Upper lobe of left lung (tissue), 6 donors: ENCODE data around the gene ATXN8OS. TPM values are rescaled to one million over a fixed set of nuclear protein-coding genes. Genes with fewer than 3 reads are reported as not detected.

Experiments used
- ATAC-seq, 2 donors: fragments of 200-7000 bp; cut with Tn5 transposase; one replicate each; pipeline ENCODE4 v1.9.1; 2022; ENCODE audit warnings: mild to moderate bottlenecking in 2 of 2, moderate library complexity in 2 of 2; ENCODE audit not compliant: low FRiP score in 2 of 2
- DNase-seq, 2 donors: peaks; one replicate each; pipeline ENCODE4 v3.0.0-alpha.2; 2019 to 2020
- H3K27ac ChIP-seq, 4 donors: fragments of 200-600 bp; sonication (generic); one replicate each; pipeline ENCODE4 v1.5.1; 2016 to 2019
- H3K27me3 ChIP-seq, 4 donors: fragments of 200-600 bp; sonication (generic); one replicate each; pipeline ENCODE4 v1.5.1; 2017 to 2019
- H3K36me3 ChIP-seq, 4 donors: fragments of 200-600 bp; sonication (generic); one replicate each; pipeline ENCODE4 v1.5.1; 2016 to 2019
- H3K4me1 ChIP-seq, 4 donors: fragments of 200-600 bp; sonication (generic); one replicate each; pipeline ENCODE4 v1.5.1; 2018 to 2019
- H3K4me3 ChIP-seq, 4 donors: fragments of 200-600 bp; sonication (generic); one replicate each; pipeline ENCODE4 v1.5.1; 2017 to 2019; ENCODE audit warnings: mild to moderate bottlenecking in 2 of 4, moderate library complexity in 1 of 4
- H3K9me3 ChIP-seq, 4 donors: fragments of 200-600 bp; sonication (generic); one replicate each; pipeline ENCODE4 v1.5.1; 2018 to 2019
- CTCF ChIP-seq, 6 experiments: fragments of 450-650 bp in 4 of 6; fragments of 200-600 bp in 2 of 6; sonication (generic) in 2 of 6; IDR thresholded peaks; one replicate each; pipeline ENCODE4 v1.5.1; 2016 to 2019; ENCODE audit warnings: antibody characterized with exemption in 6 of 6
- EP300 ChIP-seq, 4 donors: sonication (generic); formaldehyde crosslinking; IDR thresholded peaks; one replicate each; pipeline ENCODE4 v1.5.1; 2017; ENCODE audit warnings: antibody characterized with exemption in 4 of 4, control low read depth in 2 of 4
- POLR2A ChIP-seq, 4 donors: fragments of 450-650 bp; IDR thresholded peaks; one replicate each; pipeline ENCODE4 v1.5.1; 2016 to 2017; ENCODE audit warnings: antibody characterized with exemption in 4 of 4, mild to moderate bottlenecking in 2 of 4
- POLR2AphosphoS5 ChIP-seq, 2 donors: sonication (generic); formaldehyde crosslinking; IDR thresholded peaks; one replicate each; pipeline ENCODE4 v1.5.1; 2017; ENCODE audit warnings: antibody characterized with exemption in 2 of 2
- WGBS, 2 donors: methylation state at CpG; one replicate each; pipeline ENCODE4 v1.1.5; 2017 to 2018; 5-methylcytosine and 5-hydroxymethylcytosine counted together
- total RNA-seq, 6 donors: library from RNA; depleted of rRNA in 4 of 6; stranded (reverse); fragments of >200 nt in 4 of 6; gene quantifications; one replicate each; pipeline versions ENCODE4 v1.1.0 to v1.2.1, GENCODE V29; 2016 to 2021
- donor health status: DM: no; HTN: no; CAD: no; lungs with moderate emphysema.
- donor health status: DM: no; HTN: yes; CAD: no; lungs with severe emphysema.

Gene ATXN8OS
- total RNA-seq, 6 donors from 2014 or later: not detected

- ATAC-seq: no peak
- 24 to 46% methylated on average over 5 of the region's 5 CpGs for WGBS, 2 donors
- no peaks in the 10 kb centered on the region for H3K9me3 ChIP-seq
- H3K27ac ChIP-seq: no peak overlapping the region
- no peak overlapping the region for H3K4me3 ChIP-seq
- H3K36me3 ChIP-seq: no peaks in the 10 kb centered on the region
- H3K27me3 ChIP-seq: no peaks in the 10 kb centered on the region
- TF ChIP-seq POLR2A (IDR thresholded peaks at IDR 0.05) (no peak), EP300 (IDR thresholded peaks at IDR 0.05) (no peak), POLR2AphosphoS5 (IDR thresholded peaks at IDR 0.05) (no peak), CTCF (IDR thresholded peaks at IDR 0.05) (no peak)
- no peaks in the 10 kb centered on the region for H3K4me1 ChIP-seq
- DNase-seq: no peak
Observed at GRCh38 chr13:70162141-70162540, 54.5 kb downstream of the ATXN8OS start.

- DNase-seq: no peak
- no peaks in the 10 kb centered on the region for H3K4me1 ChIP-seq
- TF ChIP-seq CTCF (IDR thresholded peaks at IDR 0.05) (no peak), EP300 (IDR thresholded peaks at IDR 0.05) (no peak), POLR2A (IDR thresholded peaks at IDR 0.05) (no peak), POLR2AphosphoS5 (IDR thresholded peaks at IDR 0.05) (no peak)
- no peak overlapping the region for H3K27ac ChIP-seq
- H3K36me3 ChIP-seq: no peaks in the 10 kb centered on the region
- H3K9me3 ChIP-seq: peaks cover 0 to 3% (median 0%) of the 10 kb centered on the region in 4 donors
- no peak for ATAC-seq
- no peaks in the 10 kb centered on the region for H3K27me3 ChIP-seq
- no peak overlapping the region for H3K4me3 ChIP-seq
- 71 to 89% methylated on average over 5 of the region's 5 CpGs for WGBS, 2 donors
Observed at GRCh38 chr13:70170689-70171088, 63.1 kb downstream of the ATXN8OS start.

GRCh38 chr13:70171151-70171550 lies 63.5 kb downstream of the ATXN8OS start:
- 71 to 76% methylated on average over 3 of the region's 3 CpGs for WGBS, 2 donors
- Histone ChIP-seq H3K4me3 (no peak overlapping the region), H3K9me3 (peaks cover 0 to 3% (median 0%) of the 10 kb centered on the region in 4 donors), H3K27me3 (no peaks in the 10 kb centered on the region), H3K36me3 (no peaks in the 10 kb centered on the region), H3K4me1 (no peaks in the 10 kb centered on the region), H3K27ac (no peak overlapping the region)
- ATAC-seq (no peak), DNase-seq (no peak)
- TF ChIP-seq EP300 (IDR thresholded peaks at IDR 0.05) (no peak), POLR2A (IDR thresholded peaks at IDR 0.05) (no peak), POLR2AphosphoS5 (IDR thresholded peaks at IDR 0.05) (no peak), CTCF (IDR thresholded peaks at IDR 0.05) (no peak)

- DNase-seq: no peak
- no peaks in the 10 kb centered on the region for H3K9me3 ChIP-seq
- no peak overlapping the region for H3K4me3 ChIP-seq
- no peaks in the 10 kb centered on the region for H3K27me3 ChIP-seq
- no peaks in the 10 kb centered on the region for H3K4me1 ChIP-seq
- TF ChIP-seq POLR2AphosphoS5 (IDR thresholded peaks at IDR 0.05): no peak
- TF ChIP-seq POLR2A (IDR thresholded peaks at IDR 0.05): no peak
- TF ChIP-seq EP300 (IDR thresholded peaks at IDR 0.05): no peak
- no peak for TF ChIP-seq CTCF (IDR thresholded peaks at IDR 0.05)
- ATAC-seq: no peak
- no peaks in the 10 kb centered on the region for H3K36me3 ChIP-seq
- 57 to 68% methylated on average over 1 of the region's 1 CpG for WGBS, 2 donors
- H3K27ac ChIP-seq: no peak overlapping the region
Observed at GRCh38 chr13:70172946-70173597, 65.4 kb downstream of the ATXN8OS start.

- TF ChIP-seq POLR2AphosphoS5 (IDR thresholded peaks at IDR 0.05) (no peak), CTCF (IDR thresholded peaks at IDR 0.05) (no peak), EP300 (IDR thresholded peaks at IDR 0.05) (no peak), POLR2A (IDR thresholded peaks at IDR 0.05) (no peak)
Observed at GRCh38 chr13:70173598-70173959, 66.0 kb downstream of the ATXN8OS start.

More at GRCh38 chr13:70173598-70173959, 66.0 kb downstream of the ATXN8OS start:
- ATAC-seq (no peak), DNase-seq (no peak)
- Histone ChIP-seq H3K36me3 (no peaks in the 10 kb centered on the region), H3K27me3 (no peaks in the 10 kb centered on the region), H3K4me1 (no peaks in the 10 kb centered on the region), H3K27ac (no peak overlapping the region), H3K9me3 (no peaks in the 10 kb centered on the region), H3K4me3 (no peak overlapping the region)
- WGBS, 2 donors: 43 to 55% methylated on average over 1 of the region's 1 CpG
